ENCODE results near the gene GADD45G. TPM values are rescaled to one million over a fixed set of nuclear protein-coding genes. Genes with fewer than 3 reads are reported as not detected.

Gene GADD45G
- polyA plus RNA-seq, 1 of the 3 experiments (the other 2 are of a cell fraction): 1.3 TPM

DNA sequence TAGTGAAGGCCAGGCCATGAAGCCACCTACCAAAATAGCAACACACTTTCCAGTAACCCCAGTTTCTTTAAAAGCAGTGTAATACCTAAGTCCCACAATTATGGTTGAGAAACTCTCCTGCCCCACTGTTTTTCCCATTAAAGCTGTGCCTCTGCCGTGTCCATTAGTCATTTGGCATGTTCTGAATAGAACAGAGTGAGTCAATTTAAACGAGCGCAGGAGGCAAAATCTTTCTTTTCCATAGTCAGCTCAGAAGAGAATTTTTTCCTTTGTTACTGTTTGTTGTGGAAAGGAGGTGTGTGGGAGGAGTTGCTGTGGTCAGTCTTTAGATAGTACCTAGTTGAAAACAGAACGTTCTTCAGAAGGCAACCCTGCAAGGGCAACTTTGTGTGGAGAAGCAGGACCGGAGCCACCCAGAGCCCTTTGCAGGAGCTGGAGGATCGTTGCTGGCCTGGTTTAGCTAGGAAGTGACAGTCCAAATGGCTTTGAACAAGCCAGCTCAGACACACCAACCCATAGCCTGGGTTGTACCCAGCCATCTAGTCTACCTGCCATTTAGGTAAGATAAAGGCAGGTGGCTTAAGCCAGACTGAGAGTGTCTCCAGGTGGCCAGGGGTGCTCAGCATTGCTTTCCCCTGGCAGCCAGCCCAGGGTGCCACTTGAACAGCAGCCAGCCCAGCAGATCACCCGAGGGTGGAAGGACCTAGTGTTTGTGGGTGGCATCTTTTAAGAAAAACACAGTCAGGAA, 30.4 kb downstream of the GADD45G start:
- ChIA-PET POLR2A (no interaction called here), CTCF (no interaction called here)
- Histone ChIP-seq H3K36me3 (replicated peaks in 1 of 2; ENCODE audit: control insufficient read depth in 1 of 2, insufficient read depth in 2 of 2, low read length in 1 of 2) (no peaks in the 10 kb centered on the region), H2AFZ (ENCODE audit: low read depth) (no peak overlapping the region), H3K27ac (ENCODE audit: low read depth in 2 of 2, low read length in 1 of 2) (no peak overlapping the region), H3K4me1 (ENCODE audit: control insufficient read depth in 1 of 2, insufficient read depth in 2 of 2, low read depth in 1 of 2, low read length in 1 of 2) (peaks cover 0 to 6% of the 10 kb centered on the region in 2 experiments; a peak in 1 of 4 replicates), H3K9me2 (no peaks in the 10 kb centered on the region), H3K79me2 (ENCODE audit: insufficient read depth) (no peaks in the 10 kb centered on the region), H3K9ac (no peak overlapping the region), H3K4me3 (ENCODE audit: low read depth in 2 of 2, low read length in 1 of 2) (no peak overlapping the region), H3K4me2 (no peak overlapping the region), H3K9me3 (no peaks in the 10 kb centered on the region), H4K20me1 (ENCODE audit: insufficient read depth) (no peaks in the 10 kb centered on the region), H3K27me3 (ENCODE audit: insufficient read depth) (no peaks in the 10 kb centered on the region), H3F3A (replicated peaks; ENCODE audit: insufficient read depth) (no peaks in the 10 kb centered on the region)
- DNase-seq: no peak
- WGBS (ENCODE audit: low lambda C conversion rate): 37% methylated on average over 7 of the region's 7 CpGs
- TF ChIP-seq RFX5 (IDR thresholded peaks at IDR 0.05; ENCODE audit: low read length): no peak
- no peak for TF ChIP-seq EZH2phosphoT487 (IDR thresholded peaks at IDR 0.05; ENCODE audit: borderline replicate concordance, low read depth)
- no peak for TF ChIP-seq JUND (IDR thresholded peaks at IDR 0.05)
- TF ChIP-seq NRF1 (IDR thresholded peaks at IDR 0.05; ENCODE audit: low read depth, low read length): no peak
- TF ChIP-seq ELF1 (IDR thresholded peaks at IDR 0.05): no peak
- no peak for TF ChIP-seq SIN3A (IDR thresholded peaks at IDR 0.05; ENCODE audit: borderline replicate concordance, low read depth, low read length)
- no peak for TF ChIP-seq SMC3 (IDR thresholded peaks at IDR 0.05; ENCODE audit: low read depth, low read length)
- no peak for TF ChIP-seq FOXM1 (IDR thresholded peaks at IDR 0.05; ENCODE audit: low read depth)
- TF ChIP-seq GABPA (IDR thresholded peaks at IDR 0.05; ENCODE audit: low read depth): no peak
- no peak for TF ChIP-seq YY1 (IDR thresholded peaks at IDR 0.05; ENCODE audit: low read depth)
- TF ChIP-seq RAD21 (IDR thresholded peaks at IDR 0.05; ENCODE audit: low read length): no peak
- TF ChIP-seq CHD2 (IDR thresholded peaks at IDR 0.05; ENCODE audit: low read length, partially characterized antibody): no peak
- TF ChIP-seq, protein P1, sequence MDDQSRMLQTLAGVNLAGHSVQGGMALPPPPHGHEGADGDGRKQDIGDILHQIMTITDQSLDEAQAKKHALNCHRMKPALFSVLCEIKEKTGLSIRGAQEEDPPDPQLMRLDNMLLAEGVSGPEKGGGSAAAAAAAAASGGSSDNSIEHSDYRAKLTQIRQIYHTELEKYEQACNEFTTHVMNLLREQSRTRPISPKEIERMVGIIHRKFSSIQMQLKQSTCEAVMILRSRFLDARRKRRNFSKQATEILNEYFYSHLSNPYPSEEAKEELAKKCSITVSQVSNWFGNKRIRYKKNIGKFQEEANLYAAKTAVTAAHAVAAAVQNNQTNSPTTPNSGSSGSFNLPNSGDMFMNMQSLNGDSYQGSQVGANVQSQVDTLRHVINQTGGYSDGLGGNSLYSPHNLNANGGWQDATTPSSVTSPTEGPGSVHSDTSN (IDR thresholded peaks at IDR 0.05): no peak
- no peak for TF ChIP-seq FOSL2 (IDR thresholded peaks at IDR 0.05; ENCODE audit: borderline replicate concordance, low read depth)
- no peak for TF ChIP-seq TAF1 (IDR thresholded peaks at IDR 0.05; ENCODE audit: borderline replicate concordance, low read depth, low read length)
- TF ChIP-seq, protein P2, sequence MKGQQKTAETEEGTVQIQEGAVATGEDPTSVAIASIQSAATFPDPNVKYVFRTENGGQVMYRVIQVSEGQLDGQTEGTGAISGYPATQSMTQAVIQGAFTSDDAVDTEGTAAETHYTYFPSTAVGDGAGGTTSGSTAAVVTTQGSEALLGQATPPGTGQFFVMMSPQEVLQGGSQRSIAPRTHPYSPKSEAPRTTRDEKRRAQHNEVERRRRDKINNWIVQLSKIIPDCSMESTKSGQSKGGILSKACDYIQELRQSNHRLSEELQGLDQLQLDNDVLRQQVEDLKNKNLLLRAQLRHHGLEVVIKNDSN (IDR thresholded peaks at IDR 0.05; ENCODE audit: borderline replicate concordance, low read depth): no peak
- no peak for TF ChIP-seq TCF12 (IDR thresholded peaks at IDR 0.05)
- TF ChIP-seq EP300 (IDR thresholded peaks at IDR 0.05; ENCODE audit: borderline replicate concordance in 1 of 2, low read depth in 1 of 2, low read length in 1 of 2): no peak
- TF ChIP-seq IRF3 (IDR thresholded peaks at IDR 0.05; ENCODE audit: low read depth, low read length): no peak
